GM12872 (cell line): ENCODE measurements around the gene RAMACL.

Source experiments
- CTCF ChIP-seq: IDR thresholded peaks from 3 replicates; pipeline ENCODE4 v1.5.1; 2011; ENCODE audit warnings: low read depth, mild to moderate bottlenecking, low read length, moderate library complexity; ENCODE audit not compliant: insufficient read depth

Gene RAMACL

GRCh38 chr6:166597711-166598440, 11.4 kb upstream of the RAMACL start:
- TF ChIP-seq CTCF: no peak

- no peak for TF ChIP-seq CTCF
Measured at GRCh38 chr6:166596776-166597507, 10.5 kb upstream of the RAMACL start.

- no peak for TF ChIP-seq CTCF
Measured at GRCh38 chr6:166595949-166596348, 9.5 kb upstream of the RAMACL start.

GRCh38 chr6:166595061-166595780, 8.7 kb upstream of the RAMACL start:
- no peak for TF ChIP-seq CTCF

GRCh38 chr6:166592821-166593220, 6.3 kb upstream of the RAMACL start:
- no peak for TF ChIP-seq CTCF

GRCh38 chr6:166591961-166592520, 5.6 kb upstream of the RAMACL start:
- TF ChIP-seq CTCF: no peak

- TF ChIP-seq CTCF: no peak
Measured at GRCh38 chr6:166591026-166591425, 4.5 kb upstream of the RAMACL start.
